ENCODE measurements around the gene NEK8. TPM values are rescaled to one million over a fixed set of nuclear protein-coding genes. Genes with fewer than 3 reads are reported as not detected.
A peak's percentile ranks its signal among the peaks of the same experiment; 100 is the strongest.

Gene NEK8
- total and polyA plus RNA-seq, 9 of the 15 experiments (the other 6 are each of a cell fraction or from before 2014, with no cell fraction given) = 0.98 to 16.6 (median 4.6) TPM

- TF ChIP-seq SMAD1 (IDR thresholded peaks at IDR 0.05; ENCODE audit: low read depth, low read length, partially characterized antibody) = no peak
- peak; percentile 69; the same call in 1 of the 2 replicates for TF ChIP-seq BMI1 (IDR thresholded peaks at IDR 0.05; ENCODE audit: low read length)
- no peak for TF ChIP-seq SAFB (IDR thresholded peaks at IDR 0.05; ENCODE audit: borderline replicate concordance, low read depth, low read length)
- TF ChIP-seq, protein P1, sequence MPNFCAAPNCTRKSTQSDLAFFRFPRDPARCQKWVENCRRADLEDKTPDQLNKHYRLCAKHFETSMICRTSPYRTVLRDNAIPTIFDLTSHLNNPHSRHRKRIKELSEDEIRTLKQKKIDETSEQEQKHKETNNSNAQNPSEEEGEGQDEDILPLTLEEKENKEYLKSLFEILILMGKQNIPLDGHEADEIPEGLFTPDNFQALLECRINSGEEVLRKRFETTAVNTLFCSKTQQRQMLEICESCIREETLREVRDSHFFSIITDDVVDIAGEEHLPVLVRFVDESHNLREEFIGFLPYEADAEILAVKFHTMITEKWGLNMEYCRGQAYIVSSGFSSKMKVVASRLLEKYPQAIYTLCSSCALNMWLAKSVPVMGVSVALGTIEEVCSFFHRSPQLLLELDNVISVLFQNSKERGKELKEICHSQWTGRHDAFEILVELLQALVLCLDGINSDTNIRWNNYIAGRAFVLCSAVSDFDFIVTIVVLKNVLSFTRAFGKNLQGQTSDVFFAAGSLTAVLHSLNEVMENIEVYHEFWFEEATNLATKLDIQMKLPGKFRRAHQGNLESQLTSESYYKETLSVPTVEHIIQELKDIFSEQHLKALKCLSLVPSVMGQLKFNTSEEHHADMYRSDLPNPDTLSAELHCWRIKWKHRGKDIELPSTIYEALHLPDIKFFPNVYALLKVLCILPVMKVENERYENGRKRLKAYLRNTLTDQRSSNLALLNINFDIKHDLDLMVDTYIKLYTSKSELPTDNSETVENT (CRISPR knock-in tag; IDR thresholded peaks at IDR 0.05) = no peak
- no peak for TF ChIP-seq DIDO1 (tag; IDR thresholded peaks at IDR 0.05; ENCODE audit: low read depth)
- no peak for TF ChIP-seq RBM34 (IDR thresholded peaks at IDR 0.05; ENCODE audit: borderline replicate concordance, insufficient read depth, low read length)
- TF ChIP-seq NCOA2 (IDR thresholded peaks at IDR 0.05; ENCODE audit: partially characterized antibody in 2 of 2) = no peak
- peak; percentile 43; the same call in 1 of the 2 replicates for TF ChIP-seq ZNF584 (CRISPR knock-in tag; IDR thresholded peaks at IDR 0.05; ENCODE audit: low read depth)
- TF ChIP-seq TCF7L2 (IDR thresholded peaks at IDR 0.05; ENCODE audit: low read depth, low read length) = no peak
- TF ChIP-seq, protein P2, sequence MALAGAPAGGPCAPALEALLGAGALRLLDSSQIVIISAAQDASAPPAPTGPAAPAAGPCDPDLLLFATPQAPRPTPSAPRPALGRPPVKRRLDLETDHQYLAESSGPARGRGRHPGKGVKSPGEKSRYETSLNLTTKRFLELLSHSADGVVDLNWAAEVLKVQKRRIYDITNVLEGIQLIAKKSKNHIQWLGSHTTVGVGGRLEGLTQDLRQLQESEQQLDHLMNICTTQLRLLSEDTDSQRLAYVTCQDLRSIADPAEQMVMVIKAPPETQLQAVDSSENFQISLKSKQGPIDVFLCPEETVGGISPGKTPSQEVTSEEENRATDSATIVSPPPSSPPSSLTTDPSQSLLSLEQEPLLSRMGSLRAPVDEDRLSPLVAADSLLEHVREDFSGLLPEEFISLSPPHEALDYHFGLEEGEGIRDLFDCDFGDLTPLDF (CRISPR knock-in tag; IDR thresholded peaks at IDR 0.05) = no peak
- TF ChIP-seq PHTF2 (CRISPR knock-in tag; IDR thresholded peaks at IDR 0.05) = no peak
- peak; percentile 50; the same call in 1 of the 2 replicates for TF ChIP-seq MBD2 (IDR thresholded peaks at IDR 0.05; ENCODE audit: borderline replicate concordance, low read depth)
- TF ChIP-seq GABPA (tag; conservative IDR thresholded peaks at IDR 0.05; ENCODE audit: low read depth) = 0 out of 2 replicates have a peak, but pooled peaks have one; percentile 27
- TF ChIP-seq EZH2 (IDR thresholded peaks at IDR 0.05; ENCODE audit: borderline replicate concordance, low read depth, low read length) = no peak
- peak; percentile 75; the same call in 1 of the 2 replicates for TF ChIP-seq MXI1 (IDR thresholded peaks at IDR 0.05; ENCODE audit: low read depth, low read length)
- no peak for TF ChIP-seq ZNF507 (tag; conservative IDR thresholded peaks at IDR 0.05)
- TF ChIP-seq, protein P3, sequence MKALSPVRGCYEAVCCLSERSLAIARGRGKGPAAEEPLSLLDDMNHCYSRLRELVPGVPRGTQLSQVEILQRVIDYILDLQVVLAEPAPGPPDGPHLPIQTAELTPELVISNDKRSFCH (CRISPR knock-in tag; IDR thresholded peaks at IDR 0.05) = no peak
- TF ChIP-seq, protein P3 (tag; IDR thresholded peaks at IDR 0.05) = no peak
- peak in 1 of 3 experiments; percentile 22 for TF ChIP-seq YY1 (IDR thresholded peaks at IDR 0.05; ENCODE audit: borderline replicate concordance in 1 of 3, control insufficient read depth in 1 of 3, extremely low read depth in 1 of 3, insufficient read depth in 3 of 3, insufficient read length in 1 of 3, insufficient replicate concordance in 2 of 3, low read depth in 1 of 3, low read length in 2 of 3)
- no peak for TF ChIP-seq U2AF2 (optimal IDR thresholded peaks at IDR 0.05; ENCODE audit: low read depth, low read length)
- TF ChIP-seq CEBPB (tag; IDR thresholded peaks at IDR 0.05) = no peak
- TF ChIP-seq NFIC (IDR thresholded peaks at IDR 0.05) = peak; percentile 54
- no peak for TF ChIP-seq RBFOX2 (IDR thresholded peaks at IDR 0.05; ENCODE audit: low read depth, low read length)
These were observed 13.1 kb downstream of the NEK8 start (continued) for GRCh38 chr17:28741358-28742349.

Measured in K562 (cell line).